ENCODE data around the gene TSKS. TPM values are rescaled to one million over a fixed set of nuclear protein-coding genes. Genes with fewer than 3 reads are reported as not detected.
A peak's percentile ranks its signal among the peaks of the same experiment; 100 is the strongest.

The TSKS gene
- total RNA-seq, 1 donor from 2014 or later, result not detected

DNA sequence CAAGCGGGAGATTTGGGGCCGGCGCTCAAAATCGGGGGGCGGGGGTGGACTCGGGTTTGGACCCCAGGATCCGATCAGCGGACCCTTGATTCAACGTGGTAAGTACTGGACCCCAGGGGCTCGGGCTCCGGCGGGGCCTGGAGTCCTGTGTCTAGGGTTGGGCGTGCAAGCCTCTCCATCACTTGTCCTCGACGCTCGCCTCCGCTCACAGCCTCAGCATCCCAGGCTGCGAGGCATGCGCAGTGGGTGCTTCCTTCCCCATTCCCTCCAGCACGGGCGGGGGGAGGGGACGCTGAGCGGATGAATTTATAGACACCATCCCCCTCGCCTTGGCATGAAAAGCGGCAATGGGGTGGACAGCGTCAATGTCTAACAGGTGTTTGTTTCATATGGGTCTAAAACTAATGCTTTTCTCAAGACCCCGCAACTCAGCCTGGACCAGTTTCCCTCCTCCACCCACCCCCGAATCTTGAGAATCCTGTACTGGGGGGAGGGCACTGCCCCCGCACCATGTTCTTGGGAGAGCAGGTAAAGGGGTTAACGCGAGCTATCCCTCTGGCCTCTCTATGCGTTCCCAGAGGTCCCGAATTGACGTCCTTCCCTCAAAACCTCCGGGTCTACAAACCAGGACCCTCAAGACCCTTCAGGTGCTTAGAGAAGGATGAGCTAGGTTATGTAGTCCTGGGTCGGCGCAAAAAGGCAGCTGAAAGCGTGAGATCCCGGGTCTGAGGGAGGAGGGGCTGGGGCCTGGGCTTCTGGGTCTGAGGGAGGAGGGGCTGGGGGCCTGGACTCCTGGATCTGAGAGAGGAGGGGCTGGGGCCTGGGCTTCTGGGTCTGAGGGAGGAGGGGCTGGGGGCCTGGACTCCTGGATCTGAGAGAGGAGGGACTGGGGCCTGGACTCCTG lies 71.6 kb downstream of the TSKS start:
- Mint-ChIP-seq H3K4me3 (peak overlapping the region; percentile 77), H3K27me3 (ENCODE audit: low read depth) (peaks cover 6% of the 10 kb centered on the region)

DNA sequence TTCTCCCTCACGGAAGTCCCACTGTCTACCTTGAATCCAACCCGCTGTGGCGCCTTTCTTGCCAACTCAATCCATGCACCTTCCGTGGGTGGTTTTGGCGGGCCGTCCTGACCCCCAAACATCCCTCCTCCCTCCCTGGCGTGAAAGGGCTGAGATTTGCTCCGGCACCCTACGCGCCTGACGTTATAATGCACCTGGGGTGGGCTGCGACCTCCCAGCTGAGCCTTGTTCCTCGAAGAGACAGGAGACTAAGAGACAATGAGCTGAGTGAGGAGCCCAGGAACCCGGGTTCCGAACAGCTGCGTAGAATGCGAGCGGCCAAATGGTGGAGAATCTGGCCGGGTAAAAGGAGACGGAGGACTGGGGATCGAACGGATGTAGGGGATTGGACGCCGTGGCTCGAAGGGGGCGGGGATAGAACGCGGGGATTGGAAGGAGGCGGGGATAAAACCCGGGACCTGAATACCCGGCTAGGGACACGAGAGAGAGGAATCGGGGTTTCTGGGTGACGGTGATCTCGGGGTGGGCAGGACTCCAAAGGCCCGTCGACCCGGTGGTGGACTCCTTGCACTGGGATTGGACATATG lies 72.4 kb downstream of the TSKS start, which contains the start of gene CPT1C:
TSS of gene CPT1C (plus strand) at position 461 of the 587 bp plus-strand sequence. CDS start 1,137 bp downstream, outside the sequence.
- Mint-ChIP-seq H3K27ac (peak within 1 kb of the TSS; percentile 91), H3K36me3 (peaks cover 8% of the 10 kb centered on the region), H3K4me3 (peak within 1 kb of the TSS; percentile 77), H3K27me3 (ENCODE audit: low read depth) (peaks cover 6% of the 10 kb centered on the region), H3K9me3 (no peaks in the 10 kb centered on the region), H3K4me1 (peaks cover 22% of the 10 kb centered on the region)
- TF ChIP-seq, protein P1, sequence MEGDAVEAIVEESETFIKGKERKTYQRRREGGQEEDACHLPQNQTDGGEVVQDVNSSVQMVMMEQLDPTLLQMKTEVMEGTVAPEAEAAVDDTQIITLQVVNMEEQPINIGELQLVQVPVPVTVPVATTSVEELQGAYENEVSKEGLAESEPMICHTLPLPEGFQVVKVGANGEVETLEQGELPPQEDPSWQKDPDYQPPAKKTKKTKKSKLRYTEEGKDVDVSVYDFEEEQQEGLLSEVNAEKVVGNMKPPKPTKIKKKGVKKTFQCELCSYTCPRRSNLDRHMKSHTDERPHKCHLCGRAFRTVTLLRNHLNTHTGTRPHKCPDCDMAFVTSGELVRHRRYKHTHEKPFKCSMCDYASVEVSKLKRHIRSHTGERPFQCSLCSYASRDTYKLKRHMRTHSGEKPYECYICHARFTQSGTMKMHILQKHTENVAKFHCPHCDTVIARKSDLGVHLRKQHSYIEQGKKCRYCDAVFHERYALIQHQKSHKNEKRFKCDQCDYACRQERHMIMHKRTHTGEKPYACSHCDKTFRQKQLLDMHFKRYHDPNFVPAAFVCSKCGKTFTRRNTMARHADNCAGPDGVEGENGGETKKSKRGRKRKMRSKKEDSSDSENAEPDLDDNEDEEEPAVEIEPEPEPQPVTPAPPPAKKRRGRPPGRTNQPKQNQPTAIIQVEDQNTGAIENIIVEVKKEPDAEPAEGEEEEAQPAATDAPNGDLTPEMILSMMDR (IDR thresholded peaks at IDR 0.05; ENCODE audit: unreplicated experiment), result no peak
- peak; percentile 62 to 80 for DNase-seq (ENCODE audit: low spot score in 2 of 2, unreplicated experiment in 2 of 2)

More for the DNA sequence above, 71.6 kb downstream of the TSKS start:
- Mint-ChIP-seq H3K9me3 (no peaks in the 10 kb centered on the region), H3K27ac (peak overlapping the region; percentile 91), H3K4me1 (peaks cover 22% of the 10 kb centered on the region), H3K36me3 (peaks cover 7% of the 10 kb centered on the region)
- TF ChIP-seq, protein P1 (IDR thresholded peaks at IDR 0.05; ENCODE audit: unreplicated experiment), result no peak
- DNase-seq (ENCODE audit: low spot score in 2 of 2, unreplicated experiment in 2 of 2), result peak in 1 of 2 experiments; percentile 75

DNA sequence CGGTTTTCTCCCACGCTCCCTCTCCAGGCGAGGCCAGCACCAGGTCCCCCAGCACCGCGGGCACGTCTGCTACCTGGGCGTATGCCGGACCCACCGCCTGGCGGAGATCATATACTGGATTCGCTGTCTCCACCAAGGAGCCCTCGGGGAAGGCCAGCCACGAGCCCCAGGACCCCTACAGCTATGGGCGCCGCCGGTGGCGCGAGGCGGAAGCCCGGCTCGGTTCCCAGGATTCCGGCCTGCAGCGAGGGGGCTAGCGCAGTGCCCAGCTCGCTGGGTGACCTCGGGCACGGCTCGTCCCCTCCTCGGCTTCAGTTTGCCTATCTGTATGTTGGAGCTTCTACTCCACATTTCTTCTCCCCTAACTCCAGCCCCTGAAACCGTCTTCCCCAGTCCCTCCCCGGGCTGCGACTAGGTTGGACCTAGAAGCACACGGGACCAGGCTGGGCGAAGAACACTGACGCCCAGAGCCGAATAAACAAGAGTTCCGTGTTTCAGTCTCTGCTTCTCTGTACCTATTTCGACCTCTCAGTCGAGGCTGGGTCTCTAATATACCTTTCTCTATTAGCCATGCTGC lies 72.9 kb downstream of the TSKS start:
- Mint-ChIP-seq H3K27ac (peak overlapping the region; percentile 91), H3K4me3 (peak overlapping the region; percentile 77), H3K4me1 (peaks cover 22% of the 10 kb centered on the region), H3K9me3 (no peaks in the 10 kb centered on the region), H3K27me3 (ENCODE audit: low read depth) (peaks cover 6% of the 10 kb centered on the region), H3K36me3 (peaks cover 14% of the 10 kb centered on the region)
- DNase-seq (ENCODE audit: low spot score in 2 of 2, unreplicated experiment in 2 of 2), result no peak
- TF ChIP-seq, protein P1 (IDR thresholded peaks at IDR 0.05; ENCODE audit: unreplicated experiment), result peak; percentile 4

Small RNAs within 50 kb of the gene (microRNA-seq; reads per million reads assigned to microRNA genes)
- gene MIR6799, result 4.4 reads per million, percentile 15 among the genes with 10 or more reads in this experiment

Other genes with a start within 250 kb of the TSKS start
- 30.3 to 35.1 TPM (median 31.1 TPM) in 3 replicates for gene RCN3, start 235.3 kb downstream of the TSKS start, total RNA-seq
- 53.3 to 60.7 TPM (median 60.1 TPM) in 3 replicates for gene NOSIP, start 182.8 kb downstream of the TSKS start, total RNA-seq
- gene PRRG2, start 182.0 kb downstream of the TSKS start, total RNA-seq, result 0.87 to 1.4 TPM (median 1.1 TPM) in 3 replicates
- 53.3 to 58.5 TPM (median 54.2 TPM) in 3 replicates for gene PRR12, start 172.1 kb downstream of the TSKS start, total RNA-seq
- 26.0 to 28.6 TPM (median 26.9 TPM) in 3 replicates for gene RRAS, start 123.2 kb downstream of the TSKS start, total RNA-seq
- gene SCAF1, start 121.1 kb downstream of the TSKS start, total RNA-seq, result 87.3 to 89.9 TPM (median 88.9 TPM) in 3 replicates
- gene IRF3, start 97.4 kb downstream of the TSKS start, total RNA-seq, result 89.4 to 101 TPM (median 95.0 TPM) in 3 replicates
- gene BCL2L12, start 97.4 kb downstream of the TSKS start, total RNA-seq, result 44.5 to 46.0 TPM (median 44.7 TPM) in 3 replicates
- gene PRMT1, start 86.0 kb downstream of the TSKS start, total RNA-seq, result 273 to 283 TPM (median 280 TPM) in 3 replicates
- gene ADM5, start 73.7 kb downstream of the TSKS start, total RNA-seq, result 10.4 to 10.5 TPM (median 10.4 TPM) in 3 replicates
- 60.3 to 62.5 TPM (median 60.9 TPM) in 3 replicates for gene CPT1C, start 72.2 kb downstream of the TSKS start, total RNA-seq
- gene AP2A1, start 3.7 kb upstream of the TSKS start, total RNA-seq, result 84.6 to 89.6 TPM (median 85.2 TPM) in 3 replicates
- 23.1 to 25.8 TPM (median 23.2 TPM) in 3 replicates for gene FUZ, start 50.0 kb upstream of the TSKS start, total RNA-seq
- 103 to 107 TPM (median 105 TPM) in 3 replicates for gene MED25, start 55.0 kb upstream of the TSKS start, total RNA-seq
- 415 to 431 TPM (median 422 TPM) in 3 replicates for gene PTOV1, start 87.9 kb upstream of the TSKS start, total RNA-seq
- 96.6 to 103 TPM (median 97.8 TPM) in 3 replicates for gene PNKP, start 104.3 kb upstream of the TSKS start, total RNA-seq
- gene AKT1S1, start 114.0 kb upstream of the TSKS start, total RNA-seq, result 41.8 to 45.3 TPM (median 42.5 TPM) in 3 replicates
- 46.8 to 53.7 TPM (median 49.7 TPM) in 3 replicates for gene TBC1D17, start 114.4 kb upstream of the TSKS start, total RNA-seq
- 1.3 to 1.7 TPM (median 1.6 TPM) in 3 replicates for gene IL4I1, start 133.6 kb upstream of the TSKS start, total RNA-seq
- gene ATF5, start 165.9 kb upstream of the TSKS start, total RNA-seq, result 21.7 to 22.7 TPM (median 22.1 TPM) in 3 replicates
- gene NUP62, start 166.2 kb upstream of the TSKS start, total RNA-seq, result 67.6 to 78.9 TPM (median 71.8 TPM) in 3 replicates
- 0.62 to 2.8 TPM (median 1.7 TPM) in 3 replicates for gene SIGLEC11, start 197.9 kb upstream of the TSKS start, total RNA-seq

Measured in mesothelial cell of epicardium (in vitro differentiated cells).